ENCODE measurements around the gene TCF19.
"Not testable (repeated sequence)": the region's sequence is repeated elsewhere in the genome, so short reads cannot be mapped to it uniquely, and the experiment has no call there.

TCF19 gene

GRCh38 chr6:31183859-31184258, 25.5 kb downstream of the TCF19 start:
- not testable (repeated sequence) for DNase-seq

- not testable (repeated sequence) for DNase-seq
These were observed 27.3 kb downstream of the TCF19 start for GRCh38 chr6:31185695-31186051.

- DNase-seq, result no peak
These were observed 27.8 kb downstream of the TCF19 start for GRCh38 chr6:31186052-31186734.

GRCh38 chr6:31187780-31188194, 29.4 kb downstream of the TCF19 start:
- DNase-seq, result no peak

GRCh38 chr6:31189223-31189622, 30.8 kb downstream of the TCF19 start:
- DNase-seq, result not testable (repeated sequence)

- no peak for DNase-seq
These were observed 32.1 kb downstream of the TCF19 start for GRCh38 chr6:31190488-31190887.

GRCh38 chr6:31192431-31193105, 34.2 kb downstream of the TCF19 start:
- peak in 1 of 2 experiments; percentile 61 for DNase-seq

- DNase-seq, result no peak
These were observed 34.8 kb downstream of the TCF19 start for GRCh38 chr6:31193206-31193605.

- DNase-seq, result no peak
These were observed 35.9 kb downstream of the TCF19 start for GRCh38 chr6:31194061-31194834.

- DNase-seq, result not testable (repeated sequence)
These were observed 37.1 kb downstream of the TCF19 start for GRCh38 chr6:31195308-31195979.

GRCh38 chr6:31196251-31197022, 38.0 kb downstream of the TCF19 start:
- DNase-seq, result not testable (repeated sequence)

GRCh38 chr6:31197559-31198305, 39.3 kb downstream of the TCF19 start:
- DNase-seq, result peak; percentile 25 to 62

- not testable (repeated sequence) for DNase-seq
These were observed 40.7 kb downstream of the TCF19 start for GRCh38 chr6:31199105-31199452.

- no peak for DNase-seq
These were observed 44.1 kb downstream of the TCF19 start for GRCh38 chr6:31202259-31203166.

GRCh38 chr6:31203345-31203979, 45.1 kb downstream of the TCF19 start:
- DNase-seq, result no peak

- DNase-seq, result no peak
These were observed 46.4 kb downstream of the TCF19 start for GRCh38 chr6:31204751-31205145.

- no peak for DNase-seq
These were observed 47.2 kb downstream of the TCF19 start for GRCh38 chr6:31205638-31206037.

GRCh38 chr6:31208506-31208905, 50.1 kb downstream of the TCF19 start:
- no peak for DNase-seq

- no peak for DNase-seq
These were observed 50.7 kb downstream of the TCF19 start for GRCh38 chr6:31209137-31209536.

- DNase-seq, result no peak
These were observed 51.7 kb downstream of the TCF19 start for GRCh38 chr6:31210123-31210522.
